DND-41 (cell line): ENCODE data around the gene ASB18.
"Not testable (repeated sequence)": the region's sequence is repeated elsewhere in the genome, so short reads cannot be mapped to it uniquely, and the experiment has no call there.

Source experiments
- EZH2 ChIP-seq: IDR thresholded peaks from 3 replicates; pipeline ENCODE4 v1.6.1; 2012; ENCODE audit warnings: borderline replicate concordance, low read depth, mild to moderate bottlenecking, moderate library complexity, low read length, inconsistent platforms; ENCODE audit not compliant: severe bottlenecking
- TF ChIP-seq, protein P1 (sequence below): IDR thresholded peaks from 2 replicates; pipeline ENCODE4 v1.5.1; 2012; ENCODE audit warnings: borderline replicate concordance, low read length, moderate library complexity, mild to moderate bottlenecking; ENCODE audit not compliant: poor library complexity, severe bottlenecking; ENCODE audit errors: extremely low read depth

GRCh38 chr2:236288373-236288772 is 24.2 kb upstream of the ASB18 start:
- TF ChIP-seq, protein P1, sequence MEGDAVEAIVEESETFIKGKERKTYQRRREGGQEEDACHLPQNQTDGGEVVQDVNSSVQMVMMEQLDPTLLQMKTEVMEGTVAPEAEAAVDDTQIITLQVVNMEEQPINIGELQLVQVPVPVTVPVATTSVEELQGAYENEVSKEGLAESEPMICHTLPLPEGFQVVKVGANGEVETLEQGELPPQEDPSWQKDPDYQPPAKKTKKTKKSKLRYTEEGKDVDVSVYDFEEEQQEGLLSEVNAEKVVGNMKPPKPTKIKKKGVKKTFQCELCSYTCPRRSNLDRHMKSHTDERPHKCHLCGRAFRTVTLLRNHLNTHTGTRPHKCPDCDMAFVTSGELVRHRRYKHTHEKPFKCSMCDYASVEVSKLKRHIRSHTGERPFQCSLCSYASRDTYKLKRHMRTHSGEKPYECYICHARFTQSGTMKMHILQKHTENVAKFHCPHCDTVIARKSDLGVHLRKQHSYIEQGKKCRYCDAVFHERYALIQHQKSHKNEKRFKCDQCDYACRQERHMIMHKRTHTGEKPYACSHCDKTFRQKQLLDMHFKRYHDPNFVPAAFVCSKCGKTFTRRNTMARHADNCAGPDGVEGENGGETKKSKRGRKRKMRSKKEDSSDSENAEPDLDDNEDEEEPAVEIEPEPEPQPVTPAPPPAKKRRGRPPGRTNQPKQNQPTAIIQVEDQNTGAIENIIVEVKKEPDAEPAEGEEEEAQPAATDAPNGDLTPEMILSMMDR: not testable (repeated sequence)
- TF ChIP-seq EZH2: not testable (repeated sequence)
